SK-MEL-5 (cell line): ENCODE data around the gene ZNF683. TPM values are rescaled to one million over a fixed set of nuclear protein-coding genes. Genes with fewer than 3 reads are reported as not detected.
"Not testable (repeated sequence)": the region's sequence is repeated elsewhere in the genome, so short reads cannot be mapped to it uniquely, and the experiment has no call there.

Experiments
- DNase-seq: peaks from one replicate; pipeline ENCODE4 v3.0.0-alpha.2; 2016; ENCODE audit warnings: low read depth, low spot score
- in situ Hi-C: cut with HindIII; loops from 2 replicates; pipeline ENCODE4 v1.10.0; 2016; ENCODE audit warnings: low sequenced_read_pairs, high pct_unique_total_duplicates, low pct_unique_long_range_greater_than_20kb
- total RNA-seq: library from RNA; depleted of rRNA; stranded (reverse); fragments of >200 nt; shearing (Covaris generic); gene quantifications from 2 replicates; pipeline ENCODE4 v1.2.3, GENCODE V29; 2014

ZNF683 gene
- total RNA-seq, 1 experiment from 2014 or later: not detected

DNA sequence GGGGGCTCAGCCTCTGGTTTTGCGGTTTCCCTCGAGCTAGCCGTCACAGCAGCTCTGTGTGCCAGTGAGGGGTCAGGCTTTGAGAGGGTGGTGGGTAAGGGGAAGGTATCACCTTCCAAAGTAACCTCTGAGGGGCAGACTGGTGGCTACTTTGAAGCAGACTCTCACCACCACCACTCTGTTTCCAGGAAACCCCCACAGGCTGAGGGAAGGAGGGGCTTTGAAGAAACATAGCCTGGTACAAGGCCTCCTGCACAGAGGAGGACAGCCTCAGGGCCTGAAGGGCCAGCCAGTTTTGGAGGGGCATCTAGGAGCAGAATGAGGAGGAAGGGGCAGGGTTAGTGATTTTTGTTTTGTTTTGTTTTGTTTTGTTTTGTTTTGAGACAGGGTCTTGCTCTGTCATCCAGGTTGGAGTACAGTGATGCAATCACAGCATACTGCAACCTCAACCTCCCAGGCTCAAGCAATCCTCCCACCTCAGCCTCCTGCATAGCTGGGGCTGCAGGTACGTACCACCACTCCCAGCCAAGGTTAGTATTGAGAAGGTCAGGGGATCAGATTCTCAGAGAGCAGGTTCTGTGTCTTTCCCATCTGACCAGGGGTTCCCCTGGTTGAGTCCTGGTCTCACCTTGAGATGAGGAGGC lies 17.2 kb upstream of the ZNF683 start:
- DNase-seq: no peak
- in situ Hi-C loops: no loop called here

DNA sequence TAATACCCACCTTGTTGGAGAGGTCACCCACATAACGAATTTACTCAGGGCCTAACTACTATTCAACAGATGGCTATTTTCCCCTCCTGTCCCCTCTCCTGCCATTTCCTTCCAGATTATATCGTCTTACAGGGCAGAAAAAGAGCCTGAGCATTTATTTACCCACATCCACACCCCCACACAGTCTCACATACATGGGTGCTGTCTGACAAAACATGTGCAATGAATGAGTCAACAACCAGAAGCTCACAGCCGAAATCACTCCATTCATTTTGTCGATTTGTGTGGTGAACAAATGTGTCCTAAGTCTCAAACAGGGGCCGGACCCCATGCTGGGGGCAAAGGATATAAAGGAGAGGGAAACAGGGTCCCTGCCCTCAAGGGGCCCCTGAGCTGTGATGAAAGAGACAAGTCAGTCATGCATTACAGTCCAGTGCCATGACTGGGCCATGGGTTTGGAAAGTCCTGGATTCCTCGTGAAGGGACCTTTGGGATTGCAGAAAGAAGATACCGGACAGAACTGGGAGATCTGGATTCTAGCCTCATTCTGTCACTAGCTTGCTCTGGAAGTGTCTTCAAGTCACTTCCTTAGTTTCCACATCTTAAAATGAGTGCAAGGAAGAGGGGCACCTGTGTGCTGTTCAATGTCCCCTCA lies 16.4 kb upstream of the ZNF683 start:
- in situ Hi-C loops: no loop called here
- no peak for DNase-seq

DNA sequence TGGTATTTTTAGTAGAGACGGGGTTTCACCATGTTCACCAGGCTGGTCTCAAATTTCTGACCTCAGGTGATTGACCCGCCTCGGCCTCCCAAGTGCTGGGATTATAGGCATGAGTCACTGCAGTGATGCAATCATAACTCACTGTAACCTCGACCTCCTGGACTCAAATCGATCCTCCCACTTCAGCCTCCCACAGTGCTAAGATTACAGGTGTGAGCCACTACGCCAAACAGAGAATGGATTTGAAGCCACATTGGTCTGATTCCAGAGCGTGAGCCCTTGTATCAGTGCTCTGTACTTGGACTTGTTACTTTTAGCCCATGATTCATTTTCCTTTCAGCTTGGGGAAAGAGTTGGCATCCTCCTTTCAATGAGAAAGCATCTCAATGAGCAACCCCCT lies 14.9 kb upstream of the ZNF683 start:
- DNase-seq: no peak
- in situ Hi-C loops: no loop called here

DNA sequence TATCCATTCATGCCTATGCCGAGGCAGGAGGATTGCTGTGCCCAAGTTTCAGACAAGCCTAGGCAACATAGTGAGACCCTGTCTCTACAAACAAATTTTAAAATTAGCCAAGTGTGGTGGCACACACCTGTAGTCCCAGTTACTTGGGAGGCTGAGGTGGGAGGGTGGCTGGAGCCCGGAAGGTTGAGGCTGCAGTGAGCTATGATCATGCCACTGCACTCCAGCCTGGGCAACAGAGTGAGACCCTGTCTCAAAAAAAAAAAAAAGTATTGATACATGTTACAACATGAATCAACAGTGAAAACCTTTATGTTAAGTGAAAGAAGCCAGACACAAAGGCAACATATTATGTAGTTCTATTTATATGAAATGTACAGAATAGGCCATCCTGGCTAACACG lies 12.5 kb upstream of the ZNF683 start:
- DNase-seq, in situ Hi-C loops: not testable (repeated sequence)

DNA sequence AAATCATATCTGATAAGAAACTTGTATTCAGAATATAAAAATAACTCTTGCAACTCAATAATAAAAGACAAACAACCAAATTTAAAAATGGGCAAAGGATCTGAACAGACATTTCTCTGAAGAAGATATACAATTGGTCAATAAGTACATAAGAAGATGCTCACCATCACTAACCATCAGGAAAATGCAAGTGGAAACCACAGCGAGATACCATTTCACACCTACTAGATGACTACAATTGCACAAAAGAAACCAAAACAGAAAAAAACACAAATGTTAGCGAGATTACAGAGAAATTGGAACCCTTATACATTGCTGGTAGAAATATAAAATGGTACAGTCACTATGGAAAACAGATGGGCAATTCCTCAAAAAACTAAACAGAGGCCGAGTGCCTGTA lies 11.5 kb upstream of the ZNF683 start:
- DNase-seq: no peak
- in situ Hi-C loops: no loop called here

DNA sequence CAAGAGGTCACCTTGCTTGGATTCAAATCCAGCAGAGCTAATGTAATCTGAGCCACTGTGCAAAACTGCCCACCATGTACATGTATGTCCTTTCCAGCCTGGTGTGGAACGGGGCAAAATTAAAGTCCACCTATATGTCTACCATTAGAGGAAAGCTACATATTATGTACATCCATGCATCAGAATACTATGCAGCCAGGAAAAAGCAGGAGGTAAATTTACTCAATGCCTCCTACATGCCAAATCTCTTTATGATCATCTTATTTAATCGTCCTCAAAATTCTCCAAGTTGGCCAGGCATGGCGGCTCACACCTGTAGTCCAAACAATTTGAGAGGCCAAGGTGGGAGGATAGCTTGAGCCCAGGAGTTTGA lies 6.3 kb upstream of the ZNF683 start:
- in situ Hi-C loops: no loop called here
- no peak for DNase-seq

DNA sequence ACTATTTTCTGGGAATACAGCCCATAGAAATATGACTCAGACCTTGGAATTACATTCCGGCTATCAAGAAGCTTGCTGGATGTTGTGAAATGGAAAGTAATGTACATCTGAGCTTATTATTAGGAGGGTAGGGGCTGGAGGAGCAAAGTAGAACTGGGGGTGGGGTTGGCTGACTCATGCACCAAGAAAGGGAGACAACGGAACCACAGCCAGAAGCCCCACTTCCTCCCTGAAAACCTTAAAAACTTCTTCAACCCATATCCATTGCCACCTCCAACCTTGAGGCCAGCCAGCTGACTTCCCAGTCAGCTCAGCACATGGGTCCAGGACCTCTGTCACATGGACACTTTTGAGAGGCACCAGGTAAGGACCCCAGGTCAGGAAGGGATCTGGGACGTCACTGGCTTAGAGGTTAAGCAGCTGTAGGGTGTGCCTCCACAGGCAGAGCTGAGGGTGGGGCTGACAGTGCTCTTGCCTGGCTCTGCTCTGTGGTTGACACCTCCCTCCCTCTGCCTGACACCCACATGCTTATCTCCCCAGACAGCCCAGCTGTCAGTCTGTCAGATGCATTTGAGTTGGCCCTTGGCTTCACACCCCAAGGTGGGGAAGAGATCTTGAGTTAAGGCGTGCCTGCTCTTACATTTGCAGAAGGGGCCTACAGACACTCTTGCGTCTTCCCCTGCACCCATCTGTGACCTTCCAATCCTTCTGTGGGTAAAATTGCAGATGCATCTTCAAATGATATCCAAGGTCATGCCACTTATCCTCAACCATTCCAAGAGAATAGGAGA lies 5.7 kb upstream of the ZNF683 start:
- in situ Hi-C loops: no loop called here

DNA sequence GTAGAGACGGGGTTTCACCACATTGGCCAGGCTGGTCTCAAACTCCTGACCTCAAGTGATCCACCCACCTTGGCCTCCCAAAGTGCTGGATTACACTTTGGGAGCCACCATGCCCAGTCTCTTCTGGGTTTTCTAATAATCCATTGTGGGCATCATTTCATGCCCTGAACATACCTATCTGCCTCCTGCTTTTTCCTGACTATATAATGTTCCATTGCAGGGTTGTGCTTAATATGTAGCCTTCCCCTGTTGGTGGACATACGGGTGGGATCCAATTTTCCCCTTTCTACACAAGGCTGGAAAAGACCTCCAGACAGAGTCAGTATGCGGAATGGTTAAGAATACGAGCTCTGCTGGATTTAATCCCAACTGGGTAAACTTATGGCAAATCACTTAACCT lies 3.5 kb upstream of the ZNF683 start:
- in situ Hi-C loops: no loop called here
- DNase-seq: no peak

More for the DNA sequence above, 5.7 kb upstream of the ZNF683 start:
- DNase-seq: no peak

DNA sequence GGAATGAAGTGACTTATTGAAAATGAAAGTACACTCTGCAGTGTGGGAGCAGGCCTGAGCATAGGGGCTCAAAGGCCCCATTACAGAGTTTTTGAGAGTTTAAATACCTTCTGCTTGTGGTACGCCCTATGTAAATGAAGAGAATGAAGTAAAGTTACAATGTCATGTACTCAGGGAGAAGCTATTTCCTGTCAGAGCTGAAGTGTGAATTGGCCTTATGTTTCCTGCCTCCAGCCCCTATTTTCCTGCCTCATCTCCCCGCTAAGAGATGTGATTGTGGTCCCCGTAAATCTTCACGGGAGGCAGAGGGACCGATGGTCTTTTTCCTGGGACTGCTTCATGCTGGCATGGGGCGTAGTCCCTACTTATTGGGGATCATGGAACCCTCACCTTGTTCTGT lies 2.5 kb upstream of the ZNF683 start:
- DNase-seq: no peak
- in situ Hi-C loops: no loop called here

DNA sequence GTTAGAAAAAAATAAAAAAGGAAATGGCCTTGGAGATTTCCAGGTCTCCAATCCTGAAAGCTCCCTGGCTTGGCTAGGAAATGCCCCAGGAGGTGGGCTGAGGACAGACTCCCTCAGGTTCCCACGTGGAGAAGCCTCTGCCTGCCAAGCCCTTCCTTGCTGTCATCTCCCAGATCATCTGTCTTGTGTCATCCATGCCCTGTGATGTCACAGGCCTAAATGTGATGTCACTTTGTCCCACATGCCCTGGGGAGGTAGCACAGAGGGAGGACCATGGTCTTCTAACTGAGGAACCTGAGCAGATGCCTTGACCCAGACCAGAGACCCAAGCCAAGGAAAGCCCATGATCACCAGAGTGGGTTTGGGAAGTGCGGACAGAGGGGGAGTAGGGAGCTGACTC lies 1.8 kb upstream of the ZNF683 start:
- DNase-seq, in situ Hi-C loops: not testable (repeated sequence)

DNA sequence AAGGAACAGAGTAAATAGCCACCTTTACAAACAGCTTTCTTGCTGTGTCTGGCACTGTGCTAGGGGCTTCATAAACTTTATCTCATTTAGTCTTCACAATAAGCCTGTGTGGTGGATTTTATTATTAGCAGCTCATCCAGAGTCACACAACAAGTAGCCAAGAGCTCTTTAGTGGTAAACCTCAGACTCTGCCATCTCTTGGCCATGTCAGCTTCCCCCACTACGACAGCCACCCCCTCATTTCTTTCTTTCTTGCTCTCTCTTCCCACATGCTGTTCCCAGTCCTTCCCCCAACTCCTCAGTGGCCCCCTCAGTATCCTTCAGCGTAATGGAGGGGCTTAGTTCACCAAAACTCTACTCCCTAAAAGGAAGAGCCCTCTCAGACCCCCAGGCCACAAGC lies 1.2 kb upstream of the ZNF683 start:
- in situ Hi-C loops: no loop called here
- no peak for DNase-seq

DNA sequence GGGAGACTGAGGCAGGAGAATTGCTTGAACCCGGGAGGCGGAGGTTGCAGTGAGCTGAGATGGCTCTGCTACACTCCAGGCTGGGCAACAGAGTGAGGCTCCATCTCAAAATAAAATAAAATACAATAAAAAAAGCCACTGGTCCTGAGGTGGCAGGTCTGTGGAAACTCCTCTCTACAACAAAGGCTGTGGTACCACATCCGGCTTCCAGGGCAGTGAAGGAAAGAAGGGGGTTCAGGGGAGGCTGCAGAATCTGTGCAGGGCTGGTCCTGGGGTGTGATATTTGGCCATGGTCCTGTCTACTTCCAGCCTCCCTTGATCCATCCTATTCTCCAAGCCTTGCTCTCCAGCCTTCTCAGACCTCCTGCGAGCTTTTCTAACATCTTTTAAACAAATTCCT lies 731 bp upstream of the ZNF683 start:
- DNase-seq: no peak
- in situ Hi-C loops: no loop called here

DNA sequence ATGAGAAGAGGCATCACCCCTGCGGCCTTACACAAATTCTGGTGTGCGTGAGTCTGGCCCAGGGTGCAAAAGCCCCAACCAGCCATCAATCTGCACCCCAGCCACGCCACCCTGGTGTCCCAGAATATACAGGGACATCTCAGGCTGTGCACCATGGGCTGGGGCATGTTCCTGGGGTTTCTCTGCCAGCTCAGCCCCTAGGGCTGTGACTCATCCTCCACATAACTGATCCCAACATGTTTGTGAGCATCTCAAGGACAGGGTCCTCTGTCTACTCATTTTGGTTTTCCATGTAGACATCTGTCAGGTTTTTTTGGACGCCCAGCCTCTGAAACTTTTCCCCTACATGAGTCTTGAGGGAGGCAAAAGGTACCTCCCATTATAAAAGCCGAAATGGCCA lies 511 bp downstream of the ZNF683 start:
- no peak for DNase-seq
- in situ Hi-C loops: no loop called here

DNA sequence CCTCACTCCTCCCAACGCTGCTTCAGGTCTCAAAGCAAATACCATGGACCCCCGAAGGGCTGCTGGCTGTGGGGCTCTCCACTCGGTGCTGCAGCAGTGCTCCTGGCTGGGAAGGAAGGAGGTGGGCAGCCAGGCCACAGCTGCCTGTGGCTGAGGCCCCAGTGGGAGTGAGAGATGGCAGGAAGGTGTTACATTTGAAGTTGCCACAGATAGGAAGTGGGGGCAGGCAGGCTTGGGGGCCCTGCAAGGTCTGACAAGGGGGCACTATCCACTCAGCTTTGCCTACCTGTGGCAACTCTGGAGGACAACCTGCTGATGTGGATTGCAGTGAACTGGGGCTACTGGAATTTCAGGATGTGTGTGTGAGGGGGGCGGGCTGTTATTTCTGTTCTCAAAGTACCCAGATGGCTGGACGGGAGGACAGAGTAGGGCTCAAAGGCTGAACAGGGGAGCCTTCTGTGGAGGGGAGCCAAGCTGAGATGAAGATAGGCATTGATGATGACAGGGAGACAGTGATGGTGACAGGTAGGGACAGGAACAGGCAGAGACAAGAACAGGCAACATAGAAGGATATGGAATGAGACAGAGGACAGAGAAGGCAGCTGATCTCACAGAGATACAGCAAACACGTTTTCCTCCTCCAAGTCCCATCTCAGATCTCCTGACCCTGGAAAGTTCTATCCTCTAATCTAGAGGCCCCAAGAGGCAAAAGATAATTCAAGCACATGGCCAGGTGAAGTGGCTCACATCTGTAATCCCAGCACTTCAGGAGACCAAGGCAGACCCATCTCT lies 1.8 kb downstream of the ZNF683 start:
- no peak for DNase-seq
- in situ Hi-C loops: no loop called here

DNA sequence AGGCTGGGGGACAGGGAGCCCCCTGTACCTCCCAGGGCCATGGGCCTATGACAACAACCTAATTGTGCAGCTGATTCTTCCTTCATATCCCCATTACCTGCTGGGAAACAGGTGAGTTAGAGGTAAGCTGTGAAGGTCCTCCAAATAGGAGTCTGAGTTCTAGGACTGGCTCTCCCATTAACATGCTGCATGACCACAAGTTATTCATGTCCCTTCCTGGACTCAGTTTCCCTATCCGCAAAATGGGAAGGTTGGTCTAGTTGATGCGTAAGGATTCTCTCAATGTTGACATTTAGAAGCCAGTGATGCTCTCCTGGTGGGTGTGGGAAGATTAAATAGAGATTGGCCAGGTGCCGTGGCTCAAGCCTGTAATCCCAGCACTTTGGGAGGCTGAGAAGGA lies 4.1 kb downstream of the ZNF683 start:
- in situ Hi-C loops: no loop called here
- DNase-seq: no peak

DNA sequence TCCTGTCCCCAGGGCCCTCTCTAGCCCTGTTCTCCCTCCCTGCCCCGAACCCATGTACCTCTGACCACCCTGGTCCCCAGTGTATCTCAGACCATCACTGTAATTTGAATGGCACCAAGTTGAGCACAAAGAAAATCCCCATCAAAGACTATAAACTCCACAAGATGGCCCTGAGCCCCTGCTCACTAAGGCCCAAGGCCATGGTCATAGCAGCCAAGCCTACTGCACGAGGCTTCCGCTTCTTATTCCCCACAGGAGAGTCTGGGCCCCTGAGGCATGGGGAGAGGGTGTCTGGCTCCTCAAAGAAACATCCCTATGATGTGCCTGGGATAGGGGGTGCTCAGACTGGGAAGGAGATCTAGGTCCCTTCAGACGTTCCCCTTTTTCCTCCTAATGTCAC lies 4.5 kb downstream of the ZNF683 start:
- no peak for DNase-seq
- in situ Hi-C loops: no loop called here

DNA sequence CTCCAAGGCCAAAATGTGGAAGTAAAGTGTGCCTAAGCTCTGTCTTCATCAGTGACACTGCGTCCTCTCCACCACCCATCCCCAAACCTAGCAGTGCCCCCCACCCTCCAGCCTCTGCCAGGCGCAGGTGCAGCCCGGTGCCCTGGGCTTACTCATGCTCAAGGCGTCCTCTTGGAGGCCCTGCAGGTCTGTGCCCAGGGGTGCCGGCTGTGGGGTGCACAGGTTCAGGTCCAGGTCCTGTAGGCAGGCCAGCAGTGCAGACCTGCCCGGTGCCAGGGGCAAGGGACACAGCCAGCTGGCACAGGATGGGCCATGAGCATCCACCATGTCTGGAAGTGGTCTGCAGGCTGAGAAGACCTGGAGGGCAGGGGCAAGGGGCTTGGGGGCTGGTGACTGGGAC lies 5.1 kb downstream of the ZNF683 start:
- in situ Hi-C loops: no loop called here
- no peak for DNase-seq

DNA sequence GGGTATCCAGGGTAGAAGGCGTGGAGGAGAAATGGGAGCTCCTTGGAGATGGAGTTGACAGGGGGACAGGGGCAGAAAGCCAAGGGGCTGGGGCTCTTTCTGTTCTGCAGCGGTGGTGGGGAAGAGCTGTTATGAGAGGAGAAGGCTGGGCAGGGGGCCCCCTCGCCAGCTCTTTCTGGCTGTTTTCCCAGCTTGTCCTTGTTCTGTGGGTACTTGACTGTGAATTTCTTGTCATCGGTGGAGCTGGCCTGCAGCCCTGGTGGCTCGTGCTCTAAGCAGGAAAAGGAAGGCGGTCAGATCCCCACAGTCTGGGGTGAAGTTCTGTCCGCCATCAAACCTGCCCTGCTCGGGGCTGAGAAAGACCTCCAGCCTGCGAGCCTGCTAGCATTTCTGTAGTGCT lies 7.6 kb downstream of the ZNF683 start:
- in situ Hi-C loops: no loop called here
- DNase-seq: no peak
